ENCODE results near the gene DBNDD1.

DBNDD1 gene

DNA sequence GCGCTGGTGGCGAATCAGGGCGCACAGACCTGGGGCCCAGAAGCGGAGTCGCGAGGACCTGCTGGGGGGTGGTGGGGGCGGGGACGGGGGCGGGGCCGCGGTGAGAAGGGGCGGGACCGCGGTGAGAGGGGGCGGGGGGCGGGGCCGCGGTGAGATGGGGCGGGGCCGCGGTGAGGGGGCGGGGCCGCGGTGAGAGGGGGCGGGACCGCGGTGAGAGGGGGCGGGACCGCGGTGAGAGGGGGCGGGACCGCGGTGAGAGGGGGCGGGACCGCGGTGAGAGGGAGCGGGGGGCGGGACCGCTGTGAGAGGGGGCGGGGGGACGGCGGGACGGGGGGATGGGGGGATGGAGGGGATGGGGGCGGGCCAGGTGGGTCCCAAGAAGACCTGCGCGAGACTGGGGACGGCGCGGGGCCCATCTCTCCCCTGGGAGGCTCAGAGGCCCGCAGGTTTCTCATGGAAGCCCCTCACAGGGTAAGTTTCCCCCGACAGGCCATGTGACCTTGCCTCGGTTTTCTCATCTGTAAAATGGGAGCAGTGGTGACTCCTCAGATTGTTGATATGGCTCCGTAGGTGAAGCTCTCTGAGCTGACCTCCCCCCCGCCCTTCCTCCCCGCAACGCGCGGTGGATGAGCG is 28.6 kb upstream of the DBNDD1 start:
- CTCF ChIA-PET, result no interaction called here
- TF ChIP-seq, protein P1, sequence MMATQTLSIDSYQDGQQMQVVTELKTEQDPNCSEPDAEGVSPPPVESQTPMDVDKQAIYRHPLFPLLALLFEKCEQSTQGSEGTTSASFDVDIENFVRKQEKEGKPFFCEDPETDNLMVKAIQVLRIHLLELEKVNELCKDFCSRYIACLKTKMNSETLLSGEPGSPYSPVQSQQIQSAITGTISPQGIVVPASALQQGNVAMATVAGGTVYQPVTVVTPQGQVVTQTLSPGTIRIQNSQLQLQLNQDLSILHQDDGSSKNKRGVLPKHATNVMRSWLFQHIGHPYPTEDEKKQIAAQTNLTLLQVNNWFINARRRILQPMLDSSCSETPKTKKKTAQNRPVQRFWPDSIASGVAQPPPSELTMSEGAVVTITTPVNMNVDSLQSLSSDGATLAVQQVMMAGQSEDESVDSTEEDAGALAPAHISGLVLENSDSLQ (IDR thresholded peaks at IDR 0.05), result no peak
- no peak for TF ChIP-seq SUZ12 (IDR thresholded peaks at IDR 0.05)
- no peak for TF ChIP-seq ARNT (IDR thresholded peaks at IDR 0.05)
- TF ChIP-seq CTBP1 (IDR thresholded peaks at IDR 0.05; ENCODE audit: borderline replicate concordance), result no peak
- no peak for TF ChIP-seq FOXM1 (IDR thresholded peaks at IDR 0.05; ENCODE audit: borderline replicate concordance)
- TF ChIP-seq FOXA1 (IDR thresholded peaks at IDR 0.05), result no peak
- TF ChIP-seq SP1 (IDR thresholded peaks at IDR 0.05), result no peak
- no peak for TF ChIP-seq L3MBTL2 (conservative IDR thresholded peaks at IDR 0.05)
- TF ChIP-seq BHLHE40 (IDR thresholded peaks at IDR 0.05; ENCODE audit: borderline replicate concordance), result no peak
- POLR2A ChIA-PET, result interaction anchor here (1.2 kb wide), 1 partner anchor 29 kb away, joined by 3 read pairs; the partner anchor contains the start of gene DBNDD1
- DNase-seq (ENCODE audit: extremely low spot score), result peak; percentile 77

DNA sequence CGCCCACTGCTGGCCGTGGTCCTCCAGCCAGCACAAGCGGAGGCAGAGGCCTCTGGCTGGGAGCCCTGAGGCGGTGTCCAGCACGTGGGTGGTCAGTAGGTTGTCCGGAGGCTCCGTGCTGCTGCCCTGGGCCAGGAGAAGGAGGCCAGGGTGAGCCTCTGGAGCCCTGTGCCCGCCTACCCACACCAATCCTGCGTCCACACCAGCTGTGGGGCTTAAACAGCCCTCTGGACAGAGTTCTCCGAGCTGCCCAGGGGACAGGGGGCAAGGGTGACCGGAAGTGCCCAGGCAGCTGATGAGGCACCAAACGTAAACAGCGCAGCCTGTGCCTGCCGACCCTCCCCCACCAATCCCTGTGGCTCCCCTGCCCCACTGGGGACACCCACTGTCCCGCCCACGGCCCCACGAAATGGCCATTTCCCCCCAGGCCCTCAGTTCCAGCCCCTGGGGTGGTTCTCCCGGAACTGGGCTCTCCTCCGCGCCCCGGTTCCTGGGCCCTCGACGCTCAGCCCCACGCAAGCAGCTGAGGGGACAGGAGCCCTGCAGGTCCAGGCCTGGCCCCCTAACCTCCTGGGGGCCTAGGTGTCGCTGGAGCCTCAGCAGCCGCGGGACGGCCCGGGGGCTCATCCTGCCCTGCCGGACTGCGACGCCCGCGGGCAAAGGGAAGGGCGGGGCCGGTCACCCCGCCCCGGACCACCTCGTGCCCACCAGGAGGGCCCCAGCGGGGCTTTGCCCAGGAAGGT is 27.9 kb upstream of the DBNDD1 start:
- TF ChIP-seq FOXM1 (IDR thresholded peaks at IDR 0.05; ENCODE audit: borderline replicate concordance) (no peak), L3MBTL2 (conservative IDR thresholded peaks at IDR 0.05) (peak; percentile 66)
- ChIA-PET POLR2A (interaction anchor here (0.6 to 1.4 kb wide), 8 partner anchors 10 to 327 kb away, joined by 3 to 5 read pairs (median 4); partner anchors contain the start of gene DBNDD1), CTCF (no interaction called here)
- DNase-seq (ENCODE audit: extremely low spot score), result no peak

DNA sequence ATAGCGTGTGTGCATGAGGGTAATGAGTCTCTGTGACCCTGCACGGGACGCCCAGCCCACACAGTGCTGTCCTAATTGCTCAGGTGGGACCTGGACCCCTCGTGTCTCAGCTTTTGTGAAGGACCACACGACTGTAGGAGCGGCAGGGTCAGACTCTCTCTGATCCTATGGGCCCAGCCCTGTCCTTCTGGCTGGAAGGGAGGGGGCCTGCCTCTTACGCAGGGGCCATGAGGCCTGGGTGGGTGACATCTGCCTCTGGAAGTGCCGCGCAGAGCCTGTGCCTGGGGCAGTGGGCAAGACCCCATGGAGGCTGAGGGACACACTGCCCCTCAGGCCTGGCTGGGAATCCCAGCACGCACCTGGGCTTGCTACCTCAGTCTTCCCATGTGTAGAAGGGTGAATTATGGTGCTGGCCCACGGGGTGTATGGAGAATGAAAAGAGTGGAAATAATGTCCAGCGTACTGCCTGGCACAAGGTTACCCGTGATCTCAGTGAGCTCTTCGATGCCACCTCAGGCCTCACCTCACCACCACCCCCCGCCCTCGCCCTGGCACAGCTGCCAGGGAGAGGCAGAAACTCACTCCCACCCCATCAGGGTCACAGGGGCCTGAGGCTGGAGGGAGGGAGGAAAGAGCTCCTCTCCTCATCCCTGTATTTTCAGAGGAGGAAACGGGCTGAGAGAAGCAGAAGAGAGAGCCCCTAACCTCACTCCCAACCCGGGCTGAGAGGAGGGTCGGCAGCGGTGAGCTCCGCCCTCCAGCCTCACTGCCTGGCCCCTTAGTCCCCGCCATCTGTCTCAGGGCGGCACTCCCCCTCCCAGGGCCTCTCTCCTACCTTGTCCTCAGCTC is 27.1 kb upstream of the DBNDD1 start:
- TF ChIP-seq FOXK2 (IDR thresholded peaks at IDR 0.05), result no peak
- TF ChIP-seq FOXA1 (IDR thresholded peaks at IDR 0.05), result no peak
- ChIA-PET CTCF (no interaction called here), POLR2A (interaction anchor here (0.6 to 1.4 kb wide), 8 partner anchors 9 to 326 kb away, joined by 3 to 5 read pairs (median 4); partner anchors contain the start of gene DBNDD1)
- DNase-seq (ENCODE audit: extremely low spot score), result peak; percentile 46

DNA sequence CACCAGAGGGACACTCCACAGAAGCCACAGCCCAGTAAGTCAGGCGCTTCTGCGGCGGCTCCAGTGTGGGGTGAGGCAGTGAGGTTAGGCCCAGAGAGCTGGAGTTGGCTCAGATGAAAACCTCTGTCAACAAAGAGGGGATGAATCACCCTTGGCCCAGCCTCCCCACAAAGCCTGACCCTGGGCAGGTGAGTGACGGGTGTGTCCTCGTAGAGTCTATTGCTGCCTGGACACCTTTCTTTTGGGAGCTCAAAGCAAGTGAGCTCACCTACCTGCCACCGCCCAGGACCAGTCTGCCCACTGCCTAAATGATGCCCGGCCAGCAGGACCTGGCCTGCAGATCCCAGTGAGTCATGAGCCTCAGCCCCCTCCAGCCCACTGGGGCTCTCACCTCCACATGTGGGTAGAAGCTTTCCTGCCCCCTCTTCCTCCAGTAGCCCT is 24.9 kb upstream of the DBNDD1 start:
- DNase-seq (ENCODE audit: extremely low spot score), result no peak

DNA sequence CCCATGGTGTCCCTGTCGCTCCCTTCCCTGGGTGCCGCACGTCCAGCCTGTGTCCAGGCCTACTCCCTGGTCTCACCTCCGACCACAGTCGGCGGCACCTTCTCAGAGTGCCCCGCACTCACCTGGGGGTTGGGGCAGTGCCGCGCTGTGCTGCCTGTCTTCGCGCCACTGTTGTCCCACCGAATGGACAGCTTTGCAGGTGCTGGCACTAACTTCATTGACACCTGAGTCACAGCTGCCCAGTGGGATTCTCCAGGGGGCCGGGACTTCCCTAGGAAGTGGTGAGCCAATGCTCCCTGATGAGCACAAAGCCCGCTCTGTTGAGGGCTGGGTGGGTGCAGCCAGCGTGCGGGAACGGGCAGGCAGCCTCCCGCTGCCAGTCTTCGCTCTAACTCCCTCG is 24.3 kb upstream of the DBNDD1 start:
- CTCF ChIA-PET, result no interaction called here
- no peak for DNase-seq (ENCODE audit: extremely low spot score)
- POLR2A ChIA-PET, result no interaction called here
- TF ChIP-seq HDGF (IDR thresholded peaks at IDR 0.05; ENCODE audit: borderline replicate concordance) (no peak), ELF4 (IDR thresholded peaks at IDR 0.05) (no peak)

More for the DNA sequence above, 24.9 kb upstream of the DBNDD1 start:
- TF ChIP-seq ZNF384 (IDR thresholded peaks at IDR 0.05) (no peak), ARNT (IDR thresholded peaks at IDR 0.05) (no peak), SUZ12 (IDR thresholded peaks at IDR 0.05) (no peak), CTBP1 (IDR thresholded peaks at IDR 0.05; ENCODE audit: borderline replicate concordance) (no peak), HDGF (IDR thresholded peaks at IDR 0.05; ENCODE audit: borderline replicate concordance) (no peak), L3MBTL2 (conservative IDR thresholded peaks at IDR 0.05) (no peak), FOXA1 (IDR thresholded peaks at IDR 0.05) (no peak), ELF4 (IDR thresholded peaks at IDR 0.05) (no peak), LEF1 (IDR thresholded peaks at IDR 0.05; ENCODE audit: borderline replicate concordance) (no peak), BHLHE40 (IDR thresholded peaks at IDR 0.05; ENCODE audit: borderline replicate concordance) (no peak), NFRKB (IDR thresholded peaks at IDR 0.05) (no peak)
- CTCF ChIA-PET, result no interaction called here
- POLR2A ChIA-PET, result no interaction called here

GRCh38 chr16:90042946-90043514 is 23.8 kb upstream of the DBNDD1 start:
- ChIA-PET CTCF (no interaction called here), POLR2A (no interaction called here)
- TF ChIP-seq SUZ12 (IDR thresholded peaks at IDR 0.05) (no peak), BHLHE40 (IDR thresholded peaks at IDR 0.05; ENCODE audit: borderline replicate concordance) (no peak), CTBP1 (IDR thresholded peaks at IDR 0.05; ENCODE audit: borderline replicate concordance) (no peak), L3MBTL2 (conservative IDR thresholded peaks at IDR 0.05) (no peak), ELF4 (IDR thresholded peaks at IDR 0.05) (no peak), FOXM1 (IDR thresholded peaks at IDR 0.05; ENCODE audit: borderline replicate concordance) (no peak), LEF1 (IDR thresholded peaks at IDR 0.05; ENCODE audit: borderline replicate concordance) (no peak)
- TF ChIP-seq, protein P1 (IDR thresholded peaks at IDR 0.05), result no peak
- DNase-seq (ENCODE audit: extremely low spot score), result no peak
